CD4-positive, alpha-beta T cell treated with Interleukin-4 for 4 hours (primary cell): ENCODE data around the gene MEF2A.

Experiments
- DNase-seq: peaks from one replicate; pipeline ENCODE4 v3.0.0-alpha.2; 2020

MEF2A gene

GRCh38 chr15:99564221-99565048 lies 1.3 kb upstream of the MEF2A start:
- DNase-seq: peak; percentile 17

- DNase-seq: no peak
Observed at GRCh38 chr15:99565049-99565298, 810 bp upstream of the MEF2A start.

DNA sequence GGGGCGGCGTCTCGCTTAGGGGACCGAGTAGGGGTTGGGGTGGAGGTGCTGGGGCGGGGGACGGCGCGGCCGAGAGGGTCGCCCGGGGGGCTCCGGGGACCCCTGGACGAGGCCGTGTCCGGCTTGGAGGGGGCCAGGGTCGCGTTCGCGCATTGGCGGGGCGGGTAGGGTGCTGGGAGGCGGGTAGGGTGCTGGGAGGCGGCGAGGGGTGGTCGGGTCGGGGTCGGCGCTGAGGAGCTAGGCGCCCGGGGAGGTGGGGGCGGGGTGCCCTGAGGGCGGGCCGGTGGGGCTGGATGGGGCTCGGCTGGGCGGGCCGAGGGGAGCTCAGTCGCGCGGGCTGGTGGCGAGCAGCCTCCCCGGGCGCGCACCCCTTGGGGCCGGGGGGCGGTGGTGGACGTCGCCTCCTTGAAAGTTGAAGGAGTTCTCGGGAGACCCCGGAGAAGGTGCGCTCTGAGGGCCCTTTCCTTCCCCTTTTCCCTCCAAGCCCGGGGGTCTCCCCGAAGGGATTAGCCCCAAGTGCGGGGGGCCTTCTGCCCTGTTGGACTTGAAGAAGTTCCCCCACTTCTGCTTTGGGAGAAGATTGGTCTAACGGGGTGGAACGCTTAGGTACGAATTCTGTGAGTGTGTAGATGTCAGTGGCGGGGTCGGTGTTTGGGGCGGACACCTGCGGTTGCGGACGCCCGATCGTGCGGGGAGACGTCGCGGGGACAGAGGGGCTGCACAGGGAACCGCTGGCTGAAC lies 543 bp downstream of the MEF2A start:
- DNase-seq: no peak

- no peak for DNase-seq
Observed at GRCh38 chr15:99568625-99569352, 3.0 kb downstream of the MEF2A start.

GRCh38 chr15:99571299-99571698 lies 5.5 kb downstream of the MEF2A start:
- DNase-seq: no peak

DNA sequence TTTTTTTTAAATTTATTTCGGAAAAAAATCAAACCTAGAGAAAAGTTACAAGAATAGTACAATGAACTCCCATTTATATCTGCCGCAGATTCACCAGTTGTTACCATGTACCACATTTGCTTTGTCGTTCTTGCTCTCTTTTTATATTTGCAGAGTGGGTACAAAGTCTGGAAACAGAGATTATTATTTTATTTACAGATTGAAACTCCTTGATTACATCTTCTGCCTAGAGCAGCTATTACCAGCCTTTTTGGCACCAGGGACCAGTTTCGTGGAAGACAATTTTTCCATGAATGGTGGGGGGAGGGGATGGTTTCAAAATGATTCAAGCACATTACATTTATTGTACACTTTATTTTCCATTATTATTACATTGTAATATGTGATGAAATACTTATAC lies 8.3 kb downstream of the MEF2A start:
- DNase-seq: no peak

GRCh38 chr15:99574502-99574901 lies 8.7 kb downstream of the MEF2A start:
- DNase-seq: no peak

DNA sequence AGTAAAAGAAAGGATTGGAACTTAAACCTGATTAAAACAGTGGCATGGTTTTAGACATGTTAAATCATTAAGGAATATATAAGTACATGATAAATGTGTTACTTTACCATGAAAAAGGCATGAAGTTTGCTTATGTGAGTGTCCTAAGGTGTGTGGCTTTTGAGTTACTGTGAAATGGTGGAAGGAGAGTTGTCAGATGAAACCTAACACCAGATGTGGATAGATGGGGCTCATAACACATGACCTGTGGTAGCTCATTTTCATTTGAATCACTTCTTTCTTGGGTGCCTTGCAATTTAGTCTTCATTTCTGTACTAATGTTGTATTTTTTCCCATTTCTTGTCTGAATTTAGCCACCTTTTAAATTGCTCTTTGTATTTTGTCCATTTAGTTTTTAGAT lies 13.0 kb downstream of the MEF2A start:
- DNase-seq: no peak

DNA sequence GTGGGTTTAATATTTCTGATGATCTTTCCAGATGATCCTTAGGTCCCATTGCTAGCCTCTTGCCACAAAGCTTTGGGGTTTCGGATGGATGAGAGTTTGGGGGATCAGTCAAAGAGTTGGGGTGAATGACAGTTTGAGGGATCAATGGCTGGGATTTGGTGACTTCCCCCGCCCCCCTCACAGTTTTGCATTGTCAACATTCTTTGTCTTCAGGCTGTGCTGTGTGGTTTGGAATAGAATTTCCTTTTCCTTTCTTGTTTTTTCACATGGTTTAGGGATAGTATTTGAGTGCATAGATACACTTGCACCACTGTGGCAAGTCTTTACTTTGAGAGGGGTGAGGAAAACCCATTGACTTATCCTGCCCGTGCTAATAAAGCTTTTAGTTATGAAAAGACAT lies 14.3 kb downstream of the MEF2A start:
- DNase-seq: no peak

DNA sequence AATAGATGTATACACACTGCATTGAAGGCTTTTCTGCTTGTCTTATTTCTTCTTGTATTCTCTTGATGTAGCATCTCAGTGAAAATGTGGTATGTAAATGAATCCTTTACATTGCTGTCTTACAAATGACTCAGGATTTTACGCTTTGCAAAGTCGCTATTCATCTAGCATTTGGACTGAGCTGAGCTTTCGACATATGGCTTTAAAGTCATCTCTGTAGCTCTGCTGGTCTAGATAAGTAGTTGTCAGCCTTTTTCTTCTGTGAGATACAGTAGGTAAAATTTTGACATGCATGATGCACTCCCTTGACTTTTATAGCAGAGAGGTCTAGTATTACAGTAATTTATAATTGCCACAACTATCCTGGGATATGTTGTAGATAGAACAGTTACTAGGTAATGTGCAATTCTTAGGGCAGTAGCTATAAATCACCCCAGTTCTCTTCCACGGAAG lies 16.8 kb downstream of the MEF2A start:
- no peak for DNase-seq

GRCh38 chr15:99584081-99584600 lies 18.4 kb downstream of the MEF2A start:
- DNase-seq: no peak

- no peak for DNase-seq
Observed at GRCh38 chr15:99586121-99586520, 20.3 kb downstream of the MEF2A start.

GRCh38 chr15:99589801-99590200 lies 24.0 kb downstream of the MEF2A start:
- no peak for DNase-seq

DNA sequence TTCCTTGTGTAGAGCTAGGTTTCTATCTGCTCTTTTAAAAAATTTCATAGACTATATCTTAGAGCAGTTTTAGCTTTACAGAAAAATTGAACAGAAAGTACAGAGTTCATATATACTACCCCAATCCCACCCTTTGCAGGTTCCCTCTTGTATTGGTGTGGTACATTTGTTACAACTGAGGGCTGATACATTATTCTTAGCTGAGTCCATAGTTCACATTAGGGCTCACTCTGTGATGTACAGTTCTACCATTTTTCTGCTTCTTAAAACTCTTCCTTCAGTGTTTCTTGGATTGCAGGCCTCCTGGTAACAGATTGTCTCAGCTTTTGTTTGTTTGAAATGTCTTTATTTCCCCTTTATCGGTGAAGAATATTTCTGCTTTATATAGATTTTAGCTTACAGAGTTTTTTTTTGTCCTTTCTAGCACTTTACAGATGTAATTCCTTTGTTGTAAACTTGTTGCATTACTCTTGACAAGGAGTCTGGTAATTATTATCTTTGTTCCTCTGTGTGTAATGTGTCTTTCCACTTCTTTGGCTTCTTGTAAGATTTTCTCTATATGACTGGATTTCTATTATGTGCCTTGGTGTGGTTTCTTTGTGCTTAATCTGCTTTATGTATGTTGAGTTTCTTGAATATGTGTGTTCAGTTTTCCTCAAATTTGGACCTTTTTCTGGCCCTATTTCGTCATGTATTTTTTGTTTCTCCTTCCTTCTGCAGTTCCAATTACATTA lies 25.3 kb downstream of the MEF2A start:
- no peak for DNase-seq

DNA sequence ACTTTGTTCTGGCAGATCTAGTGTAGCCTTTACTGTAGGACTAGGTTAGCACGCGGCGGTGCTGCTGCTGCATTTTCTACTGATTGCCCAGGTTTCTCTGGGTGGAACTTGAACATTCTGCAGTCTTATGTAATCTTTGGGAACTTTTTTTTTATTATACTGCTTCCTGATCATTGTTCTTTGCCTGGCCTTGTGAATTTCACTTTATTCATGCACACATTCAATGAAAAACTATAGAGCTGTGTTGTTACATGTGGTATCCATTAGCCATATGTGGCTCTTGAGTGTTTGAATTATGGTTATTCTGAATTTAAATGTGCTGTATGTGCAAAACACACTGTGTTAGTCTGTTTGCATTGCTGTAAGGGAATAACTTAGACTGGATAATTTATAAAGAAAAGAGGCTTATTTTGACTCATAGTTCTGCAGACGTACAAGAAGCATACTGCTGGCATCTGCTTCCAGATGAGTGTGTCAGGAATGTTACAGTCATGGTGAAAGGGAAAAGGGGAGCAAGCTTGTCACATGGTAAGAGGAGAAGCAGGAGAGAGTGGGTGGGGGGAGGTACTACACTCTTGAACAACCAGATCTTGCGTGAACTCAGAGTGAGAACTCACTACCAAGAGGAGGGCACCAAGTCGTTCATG lies 26.5 kb downstream of the MEF2A start:
- no peak for DNase-seq

- DNase-seq: no peak
Observed at GRCh38 chr15:99593070-99593469, 27.3 kb downstream of the MEF2A start.

GRCh38 chr15:99594916-99595315 lies 29.1 kb downstream of the MEF2A start:
- DNase-seq: no peak

DNA sequence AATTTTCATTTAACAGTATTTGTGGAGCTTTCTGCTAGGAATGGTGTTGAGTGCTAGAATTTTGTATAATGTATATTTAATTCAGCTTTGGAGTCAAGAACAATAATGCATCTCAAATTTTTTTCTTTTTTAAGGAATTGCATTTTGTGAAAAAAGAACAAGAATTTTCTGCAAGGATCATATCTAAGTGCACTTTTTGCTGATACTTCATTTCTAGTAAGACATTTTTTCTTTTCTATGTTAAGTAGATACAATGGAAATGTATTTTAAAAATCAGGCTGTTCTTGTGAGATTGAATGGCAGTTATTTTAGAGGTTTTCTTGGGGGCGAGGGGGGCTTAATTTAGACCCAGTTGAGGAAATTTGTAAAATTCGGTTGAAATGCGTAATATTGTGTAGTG lies 32.5 kb downstream of the MEF2A start:
- no peak for DNase-seq

GRCh38 chr15:99603828-99604227 lies 38.0 kb downstream of the MEF2A start:
- DNase-seq: no peak

DNA sequence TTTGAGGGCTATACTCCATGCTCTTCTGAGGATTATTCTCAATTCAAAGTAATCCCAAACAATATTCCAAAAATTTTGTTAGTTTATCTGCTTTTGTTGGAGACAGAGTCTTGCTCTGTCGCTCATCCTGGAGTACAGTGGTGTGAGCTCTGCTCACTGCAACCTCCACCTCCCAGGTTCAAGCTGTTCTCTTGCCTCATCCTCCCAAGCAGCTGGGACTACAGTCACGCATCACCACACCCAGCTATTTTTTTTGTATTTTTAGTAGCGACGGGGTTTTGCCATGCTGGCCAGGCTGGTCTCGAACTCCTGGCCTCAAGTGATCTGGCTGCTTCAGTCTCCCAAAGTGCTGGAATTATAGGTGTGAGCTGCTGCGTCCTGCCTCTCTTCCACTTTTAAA lies 39.1 kb downstream of the MEF2A start:
- no peak for DNase-seq

DNA sequence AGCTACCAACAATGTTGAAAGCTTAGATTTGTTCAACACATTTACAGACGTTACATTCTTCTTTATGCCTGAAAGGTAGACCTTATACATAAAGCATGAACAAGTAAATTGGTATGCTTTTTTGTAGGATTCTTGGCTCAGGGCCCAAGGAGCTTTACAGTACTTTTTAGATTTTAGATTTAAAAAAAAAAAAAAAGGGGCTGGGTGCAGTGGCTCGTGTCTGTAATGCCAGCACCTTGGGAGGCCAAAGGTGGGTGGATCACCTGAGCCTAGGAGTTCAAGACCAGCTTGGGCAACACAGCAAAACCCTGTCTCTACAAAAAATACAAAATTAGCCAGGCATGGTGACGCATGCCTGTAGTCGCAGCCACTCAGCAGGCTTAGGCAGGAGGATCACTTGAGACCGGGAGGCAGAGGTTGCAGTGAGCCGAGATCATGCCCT lies 39.7 kb downstream of the MEF2A start:
- DNase-seq: no peak

DNA sequence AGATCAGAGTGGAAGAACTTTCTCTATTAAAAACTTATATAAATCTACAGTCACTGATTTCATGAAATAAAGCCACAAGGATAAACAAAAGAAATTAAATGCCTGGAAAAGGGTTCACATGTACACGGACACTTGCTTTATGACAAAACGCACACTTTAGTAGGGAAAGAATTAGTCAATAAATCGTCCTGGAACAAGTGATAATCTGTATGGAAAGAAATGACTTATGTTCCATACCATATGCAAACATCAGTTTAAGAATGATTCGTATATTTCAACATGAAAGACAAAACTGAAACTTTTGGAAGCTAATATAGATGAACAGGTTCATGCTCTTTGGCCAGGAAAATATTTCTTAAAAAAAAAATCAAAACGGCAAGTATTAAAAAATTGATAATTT lies 40.2 kb downstream of the MEF2A start:
- DNase-seq: no peak
